DMS114 treated with DMSO at 0.1 percent for 48 hours (cell line): ENCODE measurements around the gene CACHD1.

Experiments used
- DNase-seq: peaks from one replicate; lab custom pipeline; 2025; ENCODE audit not compliant: unreplicated experiment; lab: John Stamatoyannopoulos, UW

CACHD1 gene

DNA sequence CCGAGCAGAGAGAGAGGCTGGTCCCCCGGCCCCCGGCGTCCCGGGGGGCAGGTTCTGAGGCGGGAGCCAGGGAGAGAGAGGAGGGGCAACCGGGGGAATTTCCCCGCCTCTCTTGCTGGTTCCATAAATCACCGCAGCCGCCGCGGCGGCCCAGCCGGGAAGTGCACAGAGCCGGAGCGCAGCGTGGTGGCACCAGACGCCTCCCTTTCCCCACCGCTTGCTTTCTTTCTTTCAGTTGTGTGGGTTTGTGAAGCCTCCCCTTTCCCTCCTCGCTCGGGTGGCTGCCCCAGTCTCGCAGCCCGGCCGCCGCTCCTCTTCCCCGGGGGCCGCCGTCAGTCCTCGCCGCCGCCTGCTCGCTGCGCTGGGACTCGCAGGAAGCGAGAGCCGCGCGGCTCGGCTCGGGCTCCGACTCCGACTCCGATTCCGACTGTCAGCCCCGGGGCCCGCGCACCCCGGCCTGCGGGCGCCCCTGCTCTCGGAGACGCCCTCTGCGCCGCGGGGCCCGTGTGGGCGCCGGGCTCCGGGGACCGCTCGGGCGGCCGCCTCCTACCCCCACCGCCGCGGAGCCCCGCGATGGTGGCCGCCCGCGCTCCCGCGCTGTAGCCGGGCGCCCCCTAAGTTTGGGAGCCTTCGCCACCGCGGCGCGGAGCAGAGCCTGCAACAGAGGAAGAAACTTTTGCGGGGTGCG lies at the start of gene CACHD1:
Gene CACHD1 (plus strand): TSS at position 153 of the 688 bp plus-strand sequence. CDS start 616 bp downstream, outside the sequence.
- peak; percentile 70 for DNase-seq

DNA sequence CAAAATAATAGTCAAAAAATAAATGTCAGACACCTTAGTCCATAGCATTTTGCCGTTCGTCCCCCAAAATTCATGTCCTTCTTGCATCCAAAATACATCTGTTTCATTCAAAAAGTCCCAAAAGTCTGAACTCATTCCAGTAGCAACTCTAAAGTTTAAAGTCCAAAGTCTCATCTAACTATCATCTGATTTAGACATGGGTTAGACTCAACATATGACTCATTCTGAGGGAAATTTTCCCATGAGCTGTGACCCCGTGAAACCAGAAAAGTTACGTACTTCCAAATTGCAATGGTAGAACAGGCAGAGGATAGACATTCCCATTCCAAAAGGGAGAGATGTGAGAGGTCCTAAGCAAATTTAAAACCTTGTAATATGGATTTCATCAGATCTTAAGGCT lies 48.6 kb upstream of the CACHD1 start:
- DNase-seq, result no peak

DNA sequence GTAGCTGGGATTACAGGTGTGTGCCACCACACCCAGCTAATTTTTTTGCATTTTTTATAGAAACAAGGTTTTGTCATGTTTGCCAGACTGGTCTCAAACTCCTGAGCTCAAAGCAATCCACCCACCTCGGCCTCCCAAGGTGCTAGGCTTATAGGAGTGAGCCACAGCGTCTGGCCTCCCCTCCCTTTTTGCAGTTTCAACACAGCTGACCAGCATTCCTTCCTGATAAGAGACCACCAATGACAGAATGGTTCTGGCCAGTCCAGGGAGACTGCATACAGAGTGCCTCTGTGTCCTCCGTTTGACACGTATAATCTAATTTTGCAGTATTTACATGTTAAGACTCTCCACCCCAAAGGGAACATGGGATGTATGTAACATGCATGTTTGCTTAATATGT lies 46.4 kb upstream of the CACHD1 start:
- no peak for DNase-seq

DNA sequence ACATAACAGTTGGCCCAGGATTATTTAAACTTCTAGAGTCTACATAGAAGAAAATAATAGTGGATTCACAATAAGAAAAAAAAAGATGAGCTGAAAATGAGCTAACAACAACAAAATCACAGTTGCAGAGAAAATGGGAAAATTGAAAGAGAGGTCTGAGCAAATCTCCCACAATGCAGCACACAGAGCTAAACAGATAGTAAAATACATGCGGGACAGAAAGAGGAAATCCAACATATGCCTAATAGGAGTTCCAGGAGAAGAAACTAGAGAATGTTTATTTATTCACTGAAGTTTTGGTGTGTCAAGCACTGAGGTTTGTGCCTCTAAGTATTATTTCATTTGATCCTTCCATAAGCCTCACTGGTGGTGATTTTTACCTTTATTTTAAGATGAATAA lies 45.5 kb upstream of the CACHD1 start:
- DNase-seq, result no peak

DNA sequence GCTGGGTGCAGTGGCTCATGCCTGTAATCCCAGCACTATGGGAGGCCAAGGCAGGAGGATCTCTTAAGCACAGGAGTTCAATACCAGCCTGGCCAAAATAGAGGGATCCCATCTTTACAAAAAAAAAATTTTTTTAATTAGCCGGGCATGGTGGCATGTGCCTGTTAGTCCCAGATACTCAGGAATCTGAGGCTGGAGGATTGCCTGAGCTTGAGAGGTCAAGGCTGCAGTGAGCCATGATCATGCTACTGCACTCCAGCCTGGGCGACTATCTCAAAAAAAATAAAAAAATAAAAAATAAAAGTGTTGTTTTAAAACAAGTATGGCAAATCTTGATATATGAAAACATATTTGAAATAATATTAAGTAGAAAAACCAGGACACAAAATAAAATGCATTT lies 44.4 kb upstream of the CACHD1 start:
- DNase-seq, result no peak

DNA sequence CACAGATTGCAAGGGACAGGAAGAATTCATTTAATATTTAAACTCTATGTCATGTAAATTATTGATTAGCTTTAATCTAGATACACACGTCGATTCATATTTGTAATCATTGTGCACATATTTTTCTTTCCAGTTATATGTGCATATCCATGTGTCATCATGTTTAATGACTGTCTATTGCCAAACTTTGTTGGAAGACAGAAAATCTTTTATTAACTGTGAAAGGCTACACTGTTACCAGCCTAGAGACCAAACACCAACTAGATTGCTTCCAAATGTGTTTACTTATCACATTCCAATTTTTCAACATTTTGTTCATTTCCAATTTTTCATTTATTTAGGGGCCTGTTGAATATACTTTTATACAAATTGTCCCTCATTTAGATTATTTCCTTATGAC lies 43.2 kb upstream of the CACHD1 start:
- no peak for DNase-seq

DNA sequence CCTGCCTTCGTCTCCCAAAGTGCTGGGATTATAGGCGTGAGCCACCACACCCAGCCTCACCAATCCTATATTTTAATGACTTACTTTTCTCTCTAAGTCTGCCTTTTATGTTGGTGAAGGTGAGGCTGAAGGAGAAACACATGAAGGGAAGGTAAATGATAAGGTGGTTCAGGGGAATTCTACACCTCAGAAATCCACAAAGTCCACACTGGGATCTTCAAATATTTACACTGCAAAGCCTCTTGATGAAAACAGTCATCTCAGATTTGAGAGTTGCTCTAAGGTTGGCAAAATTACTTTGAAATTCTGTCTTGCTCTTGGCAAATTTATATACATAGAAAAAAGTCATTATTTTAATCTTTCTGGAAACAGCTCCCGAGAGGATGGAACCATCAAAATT lies 42.0 kb upstream of the CACHD1 start:
- DNase-seq, result no peak

DNA sequence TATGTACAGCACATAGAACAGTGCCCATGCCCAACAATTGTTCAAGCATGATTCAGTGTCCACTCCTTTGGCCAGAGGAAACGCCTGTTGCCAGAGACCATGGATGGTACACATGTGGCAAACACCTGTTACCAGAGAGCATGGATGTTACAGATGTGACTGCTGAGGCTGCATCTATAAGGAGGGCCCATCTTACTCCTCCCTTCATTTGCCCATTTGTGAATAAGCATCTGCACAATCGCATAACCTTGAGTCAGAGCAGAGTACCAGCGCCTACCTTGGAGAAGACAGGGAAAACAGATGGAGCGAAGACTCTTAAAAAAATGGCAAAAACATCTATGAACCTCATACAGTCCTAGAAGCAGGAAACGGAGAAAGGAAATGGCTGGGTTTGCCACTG lies 36.6 kb upstream of the CACHD1 start:
- no peak for DNase-seq

DNA sequence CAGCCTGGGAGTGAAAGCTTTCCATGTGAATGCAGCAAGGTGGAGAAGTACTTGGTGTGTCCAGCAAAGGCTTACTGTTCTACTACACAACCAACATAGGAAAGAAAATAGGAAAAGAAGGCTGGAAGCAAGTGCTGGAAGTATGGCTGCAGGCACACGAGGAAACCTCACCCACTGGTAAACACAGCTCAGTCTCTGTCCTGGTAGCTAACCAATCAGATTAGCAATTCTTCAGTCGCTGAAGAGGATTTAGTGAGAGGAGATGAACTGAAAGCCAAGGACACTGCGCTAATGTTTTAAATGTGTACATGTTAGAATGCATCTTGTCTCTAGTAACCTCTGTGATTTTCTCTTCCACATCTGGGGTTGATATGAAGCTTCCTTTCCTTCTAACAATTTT lies 36.2 kb upstream of the CACHD1 start:
- no peak for DNase-seq

DNA sequence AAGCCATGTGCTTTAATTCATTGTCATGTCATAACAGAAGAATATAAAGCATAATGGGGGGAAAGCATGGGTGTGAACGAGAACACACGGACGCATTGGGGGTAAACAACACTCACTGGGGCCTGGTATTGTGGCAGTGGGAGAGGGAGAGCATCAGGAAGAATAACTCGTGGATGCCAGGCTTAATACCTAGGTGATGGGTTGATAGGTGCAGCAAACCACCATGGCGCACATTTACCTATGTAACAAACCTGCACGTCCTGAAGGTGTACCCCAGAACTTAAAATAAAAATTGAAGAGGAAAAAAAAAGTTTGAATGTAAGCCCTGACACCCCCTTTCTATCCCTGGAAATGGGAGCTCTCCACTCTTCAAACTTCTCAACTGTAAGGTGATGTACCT lies 34.9 kb upstream of the CACHD1 start:
- DNase-seq, result no peak

DNA sequence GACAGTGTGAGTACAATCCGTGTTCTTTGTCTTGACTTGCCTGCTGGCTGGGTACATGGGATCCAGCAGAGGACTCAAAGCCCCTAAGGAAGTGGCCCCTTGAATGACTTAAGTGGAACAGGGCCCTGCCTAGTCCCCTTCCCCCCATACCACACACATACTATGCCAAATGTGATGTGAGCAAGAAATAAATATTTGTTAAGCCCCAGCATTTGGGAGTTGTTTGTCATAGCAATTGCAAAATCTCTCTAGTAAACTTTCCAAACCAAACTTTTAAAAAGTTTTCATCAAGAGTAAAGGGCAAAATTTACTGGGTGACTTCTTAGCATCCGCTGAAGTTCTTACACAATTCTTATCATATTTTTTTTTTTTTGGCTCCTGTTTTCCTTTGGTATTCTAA lies 32.5 kb upstream of the CACHD1 start:
- no peak for DNase-seq

DNA sequence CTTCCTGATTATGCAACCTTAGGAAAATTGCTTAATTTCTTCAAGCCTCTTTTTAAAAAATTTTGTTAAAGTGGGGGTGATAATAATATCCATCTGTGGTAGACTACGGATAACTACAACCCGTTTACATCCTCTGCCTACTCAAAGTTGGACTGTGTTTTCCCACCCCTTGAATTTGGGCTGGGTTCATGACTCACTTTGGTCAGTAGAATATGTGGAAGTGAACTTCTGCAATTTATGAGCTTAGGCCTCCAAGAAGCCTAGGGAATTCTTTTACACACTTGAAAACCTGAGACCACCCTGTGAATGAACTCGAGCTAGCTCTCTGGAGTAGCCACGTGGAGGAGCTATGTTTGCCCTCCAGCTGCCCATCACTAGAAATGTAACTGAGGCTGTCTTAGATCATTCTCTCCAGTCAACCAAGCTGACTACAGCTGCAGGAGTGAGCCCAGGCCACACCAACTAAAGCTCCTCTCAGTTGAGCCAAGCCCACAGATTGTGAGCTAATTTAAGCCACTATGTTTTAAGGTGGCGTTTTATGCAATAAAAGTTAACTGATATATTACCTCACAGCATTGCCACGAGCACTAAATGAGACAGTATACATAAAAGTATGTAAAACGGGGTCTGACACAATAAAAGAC lies 29.6 kb upstream of the CACHD1 start:
- DNase-seq, result no peak

DNA sequence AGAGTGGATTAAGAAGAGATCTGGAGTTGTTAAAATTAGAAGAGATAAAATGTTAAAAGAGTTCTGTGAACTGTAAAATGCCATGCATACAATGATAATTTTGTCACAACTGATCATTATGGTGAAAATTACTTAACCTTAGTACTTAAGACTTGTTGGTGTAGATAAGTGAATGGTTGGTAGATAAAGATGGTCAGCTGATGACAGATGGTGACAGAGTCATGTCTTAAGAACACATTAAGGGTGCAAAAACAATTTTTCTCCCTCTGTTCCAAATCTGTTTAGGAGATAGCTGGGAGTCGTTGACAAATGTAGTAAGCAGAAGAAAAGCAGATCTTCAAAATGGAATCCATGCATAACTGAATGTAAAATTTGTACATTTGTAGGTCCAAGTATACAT lies 18.5 kb upstream of the CACHD1 start:
- no peak for DNase-seq

DNA sequence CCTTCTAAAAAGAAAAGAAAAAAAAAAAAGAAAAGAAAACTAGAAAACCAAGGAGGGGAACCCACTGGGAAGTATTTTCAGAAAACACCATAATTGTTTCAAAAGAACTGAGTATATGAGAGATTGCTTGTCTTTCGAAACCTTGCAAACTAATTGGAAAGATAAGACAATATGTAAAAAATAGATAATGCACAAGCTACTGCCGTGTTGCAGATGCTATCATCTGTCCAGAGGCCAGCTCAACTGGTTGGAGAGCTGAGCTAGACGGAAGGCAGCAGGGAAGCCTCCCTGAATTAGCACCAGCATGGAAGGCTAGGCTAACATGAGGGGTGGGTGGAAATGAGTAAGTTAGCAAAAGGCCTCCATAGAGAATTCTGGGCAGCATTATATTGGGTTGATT lies 16.2 kb upstream of the CACHD1 start:
- DNase-seq, result no peak

DNA sequence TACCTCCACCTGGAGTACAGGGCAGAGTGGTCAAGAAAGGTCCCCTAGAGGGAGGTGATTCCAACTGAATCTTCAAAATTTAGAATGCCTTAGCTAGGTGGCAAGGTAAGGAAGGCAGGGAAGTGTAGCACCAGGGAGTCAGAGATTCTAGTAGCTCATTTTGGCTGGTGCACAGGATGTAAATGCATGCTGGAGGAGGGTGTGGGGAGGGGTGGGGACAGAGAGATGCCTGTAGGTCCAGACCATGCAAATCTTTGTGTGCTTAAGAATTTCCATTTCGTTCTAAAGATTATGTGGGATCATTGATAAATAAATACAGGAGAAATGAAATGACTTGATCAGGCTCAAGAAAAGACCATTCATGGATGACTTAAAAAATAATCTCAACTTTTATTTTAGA lies 11.0 kb upstream of the CACHD1 start:
- no peak for DNase-seq

DNA sequence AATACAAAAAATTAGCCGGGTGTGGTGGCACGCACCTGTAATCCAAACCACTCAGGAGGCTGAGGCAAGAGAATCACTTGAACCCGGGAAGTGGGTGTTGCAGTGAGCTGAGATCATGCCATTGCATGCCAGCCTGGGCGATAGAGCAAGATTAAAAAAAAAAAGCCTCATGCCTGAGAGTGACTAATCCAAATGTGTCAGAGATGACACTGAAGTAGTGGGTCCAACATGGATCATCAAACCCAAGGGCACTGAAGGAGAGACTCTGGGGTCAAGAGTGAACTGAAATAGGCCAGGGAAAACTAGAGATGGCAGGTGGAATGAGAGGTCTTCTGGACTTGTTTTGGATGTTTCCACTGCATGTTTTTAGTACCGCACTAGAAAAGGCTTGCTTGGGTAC lies 10.2 kb upstream of the CACHD1 start:
- no peak for DNase-seq

DNA sequence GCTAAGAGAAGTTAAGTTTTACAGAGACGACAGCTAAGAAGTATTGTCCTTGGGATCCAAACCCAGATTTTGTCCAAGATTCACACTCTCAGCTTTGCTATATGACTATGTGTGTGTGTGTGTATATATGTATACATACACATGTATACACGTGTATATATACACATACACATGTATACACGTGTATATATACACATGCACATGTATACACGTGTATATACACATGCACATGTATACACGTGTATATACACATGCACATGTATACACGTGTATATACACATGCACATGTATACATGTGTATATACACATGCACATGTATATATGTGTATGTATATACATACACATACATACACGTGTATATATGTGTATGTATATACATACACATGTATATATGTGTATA lies 3.9 kb upstream of the CACHD1 start:
- DNase-seq, result no peak

DNA sequence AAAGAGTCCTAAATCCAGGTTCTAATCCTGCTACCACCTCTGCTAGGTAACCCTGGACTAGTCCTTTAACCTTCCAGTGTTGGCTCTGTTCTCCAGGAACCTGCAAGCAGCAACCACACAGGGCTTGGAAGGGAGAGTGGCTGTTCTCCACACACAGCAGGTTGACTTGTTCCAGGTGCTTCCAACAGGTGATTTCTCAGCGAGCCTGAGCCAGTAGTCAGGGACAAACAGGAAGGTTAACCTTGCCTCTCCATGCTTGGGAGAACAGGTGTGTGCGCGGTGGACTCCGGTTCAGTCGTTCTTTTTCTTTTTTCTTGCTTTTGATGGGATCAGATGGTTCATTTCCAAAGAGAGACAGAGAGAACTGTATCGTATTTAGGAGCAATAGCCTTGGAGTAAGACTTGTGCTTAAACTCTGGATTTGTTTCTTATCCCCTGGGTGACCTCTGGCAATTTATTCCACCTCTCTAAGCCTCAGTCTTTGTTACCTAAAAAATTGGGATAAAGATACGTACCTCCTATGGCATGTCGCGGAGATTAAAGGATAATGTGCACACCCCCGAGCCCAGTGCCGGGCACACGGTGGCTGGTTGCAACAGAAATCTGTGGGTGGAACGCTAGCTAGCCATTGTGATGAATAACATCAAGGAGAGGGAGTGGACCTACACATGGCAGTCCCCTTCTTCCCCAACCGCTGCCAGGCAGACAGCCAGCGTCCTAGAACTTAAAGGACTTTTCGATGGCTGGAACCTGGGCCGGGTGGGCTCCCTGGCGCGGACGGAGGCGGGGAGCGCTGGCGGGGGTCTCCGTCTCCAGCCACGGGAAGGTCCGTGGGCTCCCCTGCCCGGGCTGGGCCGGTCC lies 583 bp upstream of the CACHD1 start:
- no peak for DNase-seq

DNA sequence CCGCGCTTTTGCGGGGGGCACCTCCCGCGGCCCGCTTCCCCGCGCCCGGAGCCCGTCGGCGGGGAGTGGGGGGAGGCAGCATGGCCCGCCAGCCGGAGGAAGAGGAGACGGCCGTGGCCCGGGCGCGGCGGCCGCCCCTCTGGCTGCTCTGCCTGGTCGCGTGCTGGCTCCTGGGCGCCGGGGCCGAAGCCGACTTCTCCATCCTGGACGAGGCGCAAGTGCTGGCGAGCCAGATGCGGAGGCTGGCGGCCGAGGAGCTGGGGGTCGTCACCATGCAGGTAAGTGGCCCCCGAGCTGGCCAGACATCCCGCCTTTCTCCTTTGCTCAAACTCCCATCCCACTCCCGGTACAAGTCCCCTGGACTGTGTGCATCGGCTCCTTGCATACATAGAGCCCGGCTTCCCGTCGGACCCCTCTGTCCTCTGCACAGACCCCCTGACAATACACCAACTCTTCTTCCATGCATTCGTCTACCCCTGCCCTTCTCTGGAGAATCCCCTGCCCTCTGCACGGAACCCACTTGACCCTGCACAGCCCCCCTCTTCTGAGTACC lies 812 bp downstream of the CACHD1 start:
- no peak for DNase-seq

DNA sequence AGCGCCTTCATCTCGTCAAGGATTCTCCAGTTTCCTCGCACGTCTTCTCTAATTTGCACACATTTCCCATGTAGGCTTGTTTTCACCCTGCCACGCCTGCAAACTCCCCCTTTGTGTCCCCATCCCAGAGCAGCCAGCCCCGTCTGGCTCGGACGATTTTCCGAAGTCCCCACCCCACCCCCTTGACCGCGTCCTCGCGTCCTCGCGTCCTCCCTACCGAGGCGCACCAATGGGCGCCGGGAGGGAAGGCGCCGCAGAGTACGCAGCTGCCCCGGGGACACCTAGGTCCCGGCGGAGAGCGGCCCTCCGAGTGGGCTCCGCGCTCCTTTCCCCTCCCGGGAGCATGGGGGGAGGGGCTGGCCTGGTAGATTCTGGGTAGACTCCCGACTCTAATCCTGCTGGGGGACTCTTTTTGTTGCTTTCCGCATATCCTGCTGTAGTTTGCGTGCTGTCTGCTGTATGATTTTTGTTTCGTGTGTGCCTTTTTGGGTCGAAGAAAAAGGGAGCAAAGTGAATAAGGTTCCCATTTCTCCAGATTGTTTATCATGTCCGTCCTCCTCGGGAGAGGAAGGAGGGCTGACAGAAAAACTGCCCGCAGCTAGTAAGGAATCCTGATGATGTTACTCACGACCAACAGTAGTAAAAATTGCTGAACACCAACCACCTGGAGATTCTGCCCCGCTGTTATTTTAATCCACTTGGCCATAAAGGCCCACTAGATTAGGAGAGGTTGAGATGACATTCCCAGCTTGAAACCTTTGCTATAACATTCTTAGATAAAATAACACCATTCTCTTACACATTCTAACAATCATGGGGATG lies 1.5 kb downstream of the CACHD1 start:
- DNase-seq, result peak; percentile 26

DNA sequence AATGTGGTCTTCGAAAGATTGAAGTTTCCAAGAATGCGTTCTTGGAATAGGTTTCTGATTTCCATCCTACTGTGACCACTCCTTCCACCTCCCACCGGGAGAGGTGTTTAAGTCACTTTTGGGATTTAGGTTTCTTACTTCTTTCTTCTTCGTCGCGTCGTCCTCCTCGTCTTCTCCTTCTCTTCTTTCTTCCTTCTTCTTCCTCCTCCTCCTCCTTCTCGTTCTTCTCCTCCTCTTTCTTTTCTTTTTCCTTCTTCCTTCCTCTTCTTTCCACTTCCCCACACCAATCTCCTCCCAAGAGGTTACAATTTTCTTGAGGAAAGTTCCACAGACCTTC lies 2.1 kb downstream of the CACHD1 start:
- no peak for DNase-seq
